ENCODE data around the gene RND2. TPM values are rescaled to one million over a fixed set of nuclear protein-coding genes. Genes with fewer than 3 reads are reported as not detected.

Gene RND2
- total RNA-seq, 1 experiment from 2014 or later = 5.5 TPM

- no peak for DNase-seq (ENCODE audit: low spot score)
- no TSS peak for BruUV-seq (replicated peaks)
- H3K4me3 ChIP-seq (ENCODE audit: low read depth, low read length, poor library complexity, severe bottlenecking) = no peak overlapping the region
- H3K9me3 ChIP-seq (ENCODE audit: low read depth, low read length, poor library complexity, severe bottlenecking) = no peaks in the 10 kb centered on the region
- H3K36me3 ChIP-seq (ENCODE audit: insufficient read depth, low read length, poor library complexity, severe bottlenecking) = peaks cover 7% of the 10 kb centered on the region
- CTCF ChIA-PET = no interaction called here
- intact Hi-C loops (cut with micrococcal nuclease; ENCODE audit: unreplicated experiment) = no loop called here
- no peaks in the 10 kb centered on the region for H3K27me3 ChIP-seq (replicated peaks; ENCODE audit: insufficient read depth, low read depth, low read length, poor library complexity)
- H3K27ac ChIP-seq (ENCODE audit: low read depth, low read length, poor library complexity, severe bottlenecking) = no peak overlapping the region
- H3K4me1 ChIP-seq (ENCODE audit: insufficient read depth, low read length, poor library complexity, severe bottlenecking) = no peaks in the 10 kb centered on the region
- no peak for TF ChIP-seq CTCF (conservative IDR thresholded peaks at IDR 0.05; ENCODE audit: low read depth, low read length)
- no peak for TF ChIP-seq EZH2 (IDR thresholded peaks at IDR 0.05; ENCODE audit: borderline replicate concordance, low read depth, low read length, poor library complexity, severe bottlenecking)
- POLR2A ChIA-PET (ENCODE audit: low non-redundant PET) = no interaction called here
These were observed 44.4 kb downstream of the RND2 start for GRCh38 chr17:43069368-43069898.

GRCh38 chr17:43070257-43070656 is 45.2 kb downstream of the RND2 start:
- no peak overlapping the region for H3K27ac ChIP-seq (ENCODE audit: low read depth, low read length, poor library complexity, severe bottlenecking)
- ChIA-PET POLR2A (ENCODE audit: low non-redundant PET) (no interaction called here), CTCF (no interaction called here)
- H3K4me3 ChIP-seq (ENCODE audit: low read depth, low read length, poor library complexity, severe bottlenecking) = no peak overlapping the region
- intact Hi-C loops (cut with micrococcal nuclease; ENCODE audit: unreplicated experiment) = no loop called here
- TF ChIP-seq EZH2 (IDR thresholded peaks at IDR 0.05; ENCODE audit: borderline replicate concordance, low read depth, low read length, poor library complexity, severe bottlenecking) (no peak), CTCF (conservative IDR thresholded peaks at IDR 0.05; ENCODE audit: low read depth, low read length) (no peak)
- H3K4me1 ChIP-seq (ENCODE audit: insufficient read depth, low read length, poor library complexity, severe bottlenecking) = no peaks in the 10 kb centered on the region
- no peaks in the 10 kb centered on the region for H3K27me3 ChIP-seq (replicated peaks; ENCODE audit: insufficient read depth, low read depth, low read length, poor library complexity)
- H3K9me3 ChIP-seq (ENCODE audit: low read depth, low read length, poor library complexity, severe bottlenecking) = no peaks in the 10 kb centered on the region
- no TSS peak for BruUV-seq (replicated peaks)
- H3K36me3 ChIP-seq (ENCODE audit: insufficient read depth, low read length, poor library complexity, severe bottlenecking) = peaks cover 7% of the 10 kb centered on the region
- no peak for DNase-seq (ENCODE audit: low spot score)

GRCh38 chr17:43070872-43071271 is 45.8 kb downstream of the RND2 start:
- H3K27ac ChIP-seq (ENCODE audit: low read depth, low read length, poor library complexity, severe bottlenecking) = no peak overlapping the region
- no peaks in the 10 kb centered on the region for H3K4me1 ChIP-seq (ENCODE audit: insufficient read depth, low read length, poor library complexity, severe bottlenecking)
- ChIA-PET POLR2A (ENCODE audit: low non-redundant PET) (no interaction called here), CTCF (no interaction called here)
- intact Hi-C loops (cut with micrococcal nuclease; ENCODE audit: unreplicated experiment) = no loop called here
- H3K9me3 ChIP-seq (ENCODE audit: low read depth, low read length, poor library complexity, severe bottlenecking) = no peaks in the 10 kb centered on the region
- no peak for DNase-seq (ENCODE audit: low spot score)
- TF ChIP-seq EZH2 (IDR thresholded peaks at IDR 0.05; ENCODE audit: borderline replicate concordance, low read depth, low read length, poor library complexity, severe bottlenecking) (no peak), CTCF (conservative IDR thresholded peaks at IDR 0.05; ENCODE audit: low read depth, low read length) (no peak)
- H3K4me3 ChIP-seq (ENCODE audit: low read depth, low read length, poor library complexity, severe bottlenecking) = no peak overlapping the region
- peaks cover 7% of the 10 kb centered on the region for H3K36me3 ChIP-seq (ENCODE audit: insufficient read depth, low read length, poor library complexity, severe bottlenecking)
- no peaks in the 10 kb centered on the region for H3K27me3 ChIP-seq (replicated peaks; ENCODE audit: insufficient read depth, low read depth, low read length, poor library complexity)
- no TSS peak for BruUV-seq (replicated peaks)
